GM18507 (cell line): ENCODE measurements around the gene INPP5D.

Experiments used
- DNase-seq: peaks from one replicate; pipeline ENCODE4 v3.0.0; 2011; ENCODE audit warnings: low read depth; ENCODE audit not compliant: insufficient read length; ENCODE audit errors: extremely low spot score
- FAIRE-seq: peaks from 2 replicates; lab custom pipeline; 2011; peaks lifted over from hg19 to GRCh38; lab: Jason Lieb, UNC

The INPP5D gene

GRCh38 chr2:233210843-233211547 is 150.9 kb downstream of the INPP5D start:
- FAIRE-seq: no peak

DNA sequence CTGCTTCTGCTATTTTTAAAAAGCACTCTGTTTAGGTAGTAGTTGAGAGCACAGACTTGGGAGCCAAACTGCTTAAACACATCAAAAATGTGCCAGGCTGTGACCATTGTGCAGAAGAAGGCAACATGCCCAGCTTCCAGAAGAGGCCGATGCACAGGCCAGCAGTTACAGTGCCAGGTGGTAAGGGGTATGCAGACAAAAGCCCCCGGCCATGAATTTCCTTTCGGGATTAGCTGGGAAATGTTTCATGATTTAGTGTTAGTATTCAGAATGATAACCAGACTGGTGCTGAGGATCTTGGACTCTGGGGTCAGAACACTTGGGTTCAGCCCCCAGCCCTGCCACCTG is 151.4 kb downstream of the INPP5D start:
- FAIRE-seq: no peak
- no peak for DNase-seq

More at GRCh38 chr2:233210843-233211547, 150.9 kb downstream of the INPP5D start:
- DNase-seq: no peak

DNA sequence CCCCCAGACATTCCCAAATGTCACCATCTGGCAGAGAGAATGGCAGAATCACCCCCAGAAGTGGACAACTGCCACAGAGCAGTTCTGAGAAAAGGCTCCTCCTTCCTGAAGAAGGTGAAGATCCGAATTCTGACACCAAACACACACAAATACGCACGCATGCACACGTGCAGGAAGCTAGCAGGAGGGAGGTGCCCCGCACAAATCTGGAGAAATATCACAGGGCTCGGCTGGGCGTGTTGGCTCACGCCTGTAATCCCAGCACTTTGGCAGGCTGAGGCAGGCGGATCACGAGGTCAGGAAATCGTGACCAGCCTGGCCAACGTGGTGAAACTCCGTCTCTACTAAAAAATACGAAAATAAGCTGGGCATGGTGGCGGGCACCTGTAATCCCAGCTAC is 152.9 kb downstream of the INPP5D start:
- FAIRE-seq: no peak
- DNase-seq: no peak

DNA sequence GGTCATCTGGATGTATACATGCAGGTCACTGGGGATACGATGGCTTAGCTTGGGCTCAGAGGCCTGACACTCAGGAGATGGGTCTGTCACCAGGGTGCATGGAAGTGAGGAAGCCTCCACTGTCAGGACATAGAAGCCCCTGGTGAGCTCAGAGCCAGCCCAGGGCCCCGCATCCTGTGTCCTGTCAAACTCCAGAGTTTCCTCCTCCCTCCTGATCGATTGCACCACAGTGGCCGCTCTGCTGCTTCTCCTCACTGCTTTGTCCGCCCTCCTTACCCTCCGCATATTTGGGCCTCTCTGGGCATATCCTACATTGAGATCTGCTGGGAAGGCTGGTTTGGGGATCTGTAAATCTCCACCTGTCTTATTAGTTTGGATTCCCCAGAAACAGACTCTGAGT is 153.8 kb downstream of the INPP5D start:
- no peak for DNase-seq
- no peak for FAIRE-seq

DNA sequence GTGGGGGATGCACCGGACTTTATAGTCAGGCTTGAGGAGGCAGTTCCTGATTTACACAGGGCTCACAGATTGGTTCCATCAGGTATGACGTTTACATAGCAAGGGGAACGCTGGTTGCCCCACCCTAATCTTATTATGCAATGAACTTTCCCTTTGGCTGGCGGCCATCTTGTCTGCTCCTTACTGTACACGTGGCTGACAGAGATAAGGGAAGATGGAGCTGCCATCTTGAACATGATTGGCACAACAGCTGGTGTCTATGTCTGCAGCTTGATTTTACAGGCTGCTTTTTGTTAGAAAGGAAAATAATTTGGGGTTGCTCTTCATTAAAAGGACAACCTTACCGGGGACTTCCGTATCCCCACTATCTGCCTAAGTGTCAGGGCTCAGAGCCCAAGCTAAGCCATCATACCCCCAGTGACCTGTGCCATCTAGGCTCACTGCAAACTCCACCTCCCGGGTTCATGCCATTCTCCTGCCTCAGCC is 157.8 kb downstream of the INPP5D start:
- no peak for FAIRE-seq

GRCh38 chr2:233218836-233219235 is 158.7 kb downstream of the INPP5D start:
- DNase-seq (no peak), FAIRE-seq (no peak)

More for the DNA sequence above, 157.8 kb downstream of the INPP5D start:
- no peak for DNase-seq

DNA sequence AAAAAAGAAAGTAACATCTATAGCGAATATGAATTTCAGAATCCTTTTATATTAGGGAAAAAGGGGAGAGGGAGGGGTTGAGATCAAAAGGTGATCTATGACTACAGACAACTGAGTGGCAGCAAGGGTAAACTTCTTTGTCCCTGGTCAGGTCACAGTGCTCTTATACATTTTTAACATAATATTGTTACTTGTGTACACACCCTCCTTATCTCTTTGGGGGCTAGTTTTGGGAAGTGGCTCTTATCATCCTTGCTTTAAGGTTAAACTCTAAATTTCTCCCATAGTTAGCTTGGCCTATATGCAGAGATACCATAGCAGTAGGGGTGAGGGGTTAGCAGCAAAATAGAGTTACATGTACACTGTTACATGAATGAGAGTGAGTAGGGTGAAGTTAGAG is 159.7 kb downstream of the INPP5D start:
- no peak for DNase-seq
- FAIRE-seq: no peak

- DNase-seq (no peak), FAIRE-seq (no peak)
Measured at GRCh38 chr2:233221378-233222063, 161.4 kb downstream of the INPP5D start.

DNA sequence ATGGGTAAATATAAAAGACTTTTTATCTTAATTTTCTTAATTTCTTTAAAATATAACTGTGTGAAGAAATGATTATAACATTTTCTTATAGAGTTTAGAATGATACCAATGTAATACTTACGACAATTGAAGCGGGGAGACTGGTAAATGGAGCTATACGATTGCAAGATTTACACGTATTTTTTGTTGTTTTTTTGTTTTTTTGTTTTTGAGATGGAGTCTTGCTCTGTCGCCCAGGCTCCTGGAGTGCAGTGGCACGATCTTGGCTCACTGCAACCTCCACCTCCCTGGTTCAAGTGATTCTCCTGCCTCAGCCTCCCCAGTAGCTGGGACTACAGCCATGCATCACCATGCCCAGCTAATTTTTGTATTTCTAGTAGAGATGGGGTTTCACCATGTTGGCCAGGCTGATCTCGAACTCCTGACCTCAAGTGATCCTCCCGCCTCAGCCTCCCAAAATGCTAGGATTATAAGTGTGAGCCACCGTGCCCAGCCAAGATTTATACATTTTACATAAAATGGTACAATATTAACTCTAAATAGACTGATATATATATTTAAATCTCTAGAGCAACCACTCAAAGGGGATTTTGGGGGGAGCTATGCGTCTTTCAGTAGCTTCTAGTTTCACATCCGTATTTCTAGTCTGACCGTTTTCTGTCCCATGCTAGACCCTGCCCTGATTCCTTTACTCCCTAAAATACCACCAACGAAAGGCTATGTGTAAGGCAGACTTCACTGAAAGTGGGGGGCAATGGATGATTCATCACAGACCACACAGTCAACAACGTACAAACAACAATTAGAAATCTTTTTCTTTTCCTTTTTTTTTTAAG is 163.1 kb downstream of the INPP5D start:
- DNase-seq (peak; percentile 53), FAIRE-seq (peak; percentile 80)

- no peak for FAIRE-seq
- DNase-seq: no peak
Measured at GRCh38 chr2:233225230-233226068, 165.3 kb downstream of the INPP5D start.

DNA sequence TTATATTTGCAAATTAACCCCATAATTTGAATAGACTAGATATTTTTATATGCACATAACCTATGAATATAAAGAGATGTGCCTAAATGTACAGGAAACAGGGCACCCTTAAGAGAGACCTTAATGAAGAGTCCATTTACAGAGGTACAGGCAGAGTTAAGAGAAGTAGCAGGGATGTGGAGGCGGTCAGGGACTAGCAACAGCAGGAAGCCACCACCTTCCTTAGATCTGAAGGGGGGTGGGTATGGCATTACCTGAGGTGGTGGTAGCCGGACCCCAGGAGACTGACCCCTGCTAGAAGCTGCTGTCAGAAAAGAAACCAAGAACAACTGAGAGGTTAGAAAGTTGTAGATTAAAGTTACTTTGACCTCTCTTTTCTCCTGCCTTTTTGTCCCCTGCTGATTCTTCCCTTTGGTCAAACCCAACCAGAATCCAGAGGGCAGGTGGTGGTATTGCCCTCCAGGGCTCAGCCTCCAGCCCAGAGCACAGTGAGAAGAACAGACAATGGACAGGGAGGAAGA is 166.4 kb downstream of the INPP5D start:
- FAIRE-seq: no peak
- no peak for DNase-seq

GRCh38 chr2:233227346-233227978 is 167.3 kb downstream of the INPP5D start:
- DNase-seq: no peak
- FAIRE-seq: no peak

- DNase-seq (no peak), FAIRE-seq (no peak)
Measured at GRCh38 chr2:233228376-233228775, 168.2 kb downstream of the INPP5D start.

DNA sequence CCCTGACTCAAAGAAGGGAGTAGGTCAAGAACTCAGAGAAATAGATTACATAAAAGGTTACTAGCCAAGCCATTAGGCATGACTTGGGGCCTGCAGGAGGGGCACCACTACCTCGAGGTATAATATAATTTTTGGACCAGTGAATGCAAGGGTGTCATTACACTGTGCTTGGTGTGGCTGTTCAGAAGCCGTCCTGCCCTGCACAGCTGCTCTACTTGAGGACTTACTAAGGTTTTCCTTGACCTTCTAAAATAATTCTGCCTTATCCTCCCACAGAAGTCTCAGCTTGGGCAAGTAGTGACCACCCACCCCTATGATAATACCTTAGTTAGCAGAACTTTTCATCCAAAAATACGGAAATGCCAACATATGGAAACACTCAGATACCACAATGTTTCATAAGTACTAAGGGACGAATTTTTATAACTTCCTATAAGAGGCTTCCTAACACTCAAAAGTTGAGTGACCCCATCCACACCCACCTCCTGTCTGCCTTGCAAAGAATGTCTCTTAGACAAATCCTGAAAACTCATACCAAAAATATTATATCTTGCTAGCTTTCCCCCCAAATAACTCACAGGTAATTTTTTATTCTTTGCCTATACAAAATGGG is 173.6 kb downstream of the INPP5D start:
- FAIRE-seq (no peak), DNase-seq (no peak)

GRCh38 chr2:233234264-233234663 is 174.1 kb downstream of the INPP5D start:
- no peak for DNase-seq
- FAIRE-seq: peak; percentile 61

- FAIRE-seq: no peak
Measured at GRCh38 chr2:233234996-233235395, 174.9 kb downstream of the INPP5D start.

GRCh38 chr2:233235977-233236376 is 175.8 kb downstream of the INPP5D start:
- DNase-seq (no peak), FAIRE-seq (no peak)

More at GRCh38 chr2:233234996-233235395, 174.9 kb downstream of the INPP5D start:
- no peak for DNase-seq
